Tibial nerve (tissue), 4 donors: Measurements from ENCODE around the gene MAGEA2B.
"Not testable (repeated sequence)": the region's sequence is repeated elsewhere in the genome, so short reads cannot be mapped to it uniquely, and the experiment has no call there.

ENCODE experiments used
- CTCF ChIP-seq, 5 experiments: fragments of 200-600 bp in 3 of 5; fragments of 450-650 bp in 2 of 5; sonication (generic) in 3 of 5; IDR thresholded peaks; one replicate each; pipeline ENCODE4 v1.5.1; 2016 to 2019; ENCODE audit warnings: antibody characterized with exemption in 5 of 5, mild to moderate bottlenecking in 3 of 5, moderate library complexity in 2 of 5
- EP300 ChIP-seq, 2 donors: sonication (generic); formaldehyde crosslinking; IDR thresholded peaks; one replicate each; pipeline ENCODE4 v1.6.1; 2017; ENCODE audit warnings: antibody characterized with exemption in 2 of 2, mild to moderate bottlenecking in 1 of 2

- TF ChIP-seq EP300, CTCF (IDR thresholded peaks at IDR 0.05): not testable (repeated sequence)
Observed at GRCh38 chrX:152674652-152675051, 39.8 kb upstream of the MAGEA2B start.
